Upper lobe of left lung (tissue), 6 donors: Measurements from ENCODE around the gene BFSP2. TPM values are rescaled to one million over a fixed set of nuclear protein-coding genes. Genes with fewer than 3 reads are reported as not detected.

Experiments
- ATAC-seq, 2 donors: fragments of 200-7000 bp; cut with Tn5 transposase; one replicate each; pipeline ENCODE4 v1.9.1; 2022; ENCODE audit warnings: mild to moderate bottlenecking in 2 of 2, moderate library complexity in 2 of 2; ENCODE audit not compliant: low FRiP score in 2 of 2
- DNase-seq, 2 donors: peaks; one replicate each; pipeline ENCODE4 v3.0.0-alpha.2; 2019 to 2020
- H3K27ac ChIP-seq, 4 donors: fragments of 200-600 bp; sonication (generic); one replicate each; pipeline ENCODE4 v1.5.1; 2016 to 2019
- H3K27me3 ChIP-seq, 4 donors: fragments of 200-600 bp; sonication (generic); one replicate each; pipeline ENCODE4 v1.5.1; 2017 to 2019
- H3K36me3 ChIP-seq, 4 donors: fragments of 200-600 bp; sonication (generic); one replicate each; pipeline ENCODE4 v1.5.1; 2016 to 2019
- H3K4me1 ChIP-seq, 4 donors: fragments of 200-600 bp; sonication (generic); one replicate each; pipeline ENCODE4 v1.5.1; 2018 to 2019
- H3K4me3 ChIP-seq, 4 donors: fragments of 200-600 bp; sonication (generic); one replicate each; pipeline ENCODE4 v1.5.1; 2017 to 2019; ENCODE audit warnings: mild to moderate bottlenecking in 2 of 4, moderate library complexity in 1 of 4
- H3K9me3 ChIP-seq, 4 donors: fragments of 200-600 bp; sonication (generic); one replicate each; pipeline ENCODE4 v1.5.1; 2018 to 2019
- CTCF ChIP-seq, 6 experiments: fragments of 450-650 bp in 4 of 6; fragments of 200-600 bp in 2 of 6; sonication (generic) in 2 of 6; IDR thresholded peaks; one replicate each; pipeline ENCODE4 v1.5.1; 2016 to 2019; ENCODE audit warnings: antibody characterized with exemption in 6 of 6
- EP300 ChIP-seq, 4 donors: sonication (generic); formaldehyde crosslinking; IDR thresholded peaks; one replicate each; pipeline ENCODE4 v1.5.1; 2017; ENCODE audit warnings: antibody characterized with exemption in 4 of 4, control low read depth in 2 of 4
- POLR2A ChIP-seq, 4 donors: fragments of 450-650 bp; IDR thresholded peaks; one replicate each; pipeline ENCODE4 v1.5.1; 2016 to 2017; ENCODE audit warnings: antibody characterized with exemption in 4 of 4, mild to moderate bottlenecking in 2 of 4
- POLR2AphosphoS5 ChIP-seq, 2 donors: sonication (generic); formaldehyde crosslinking; IDR thresholded peaks; one replicate each; pipeline ENCODE4 v1.5.1; 2017; ENCODE audit warnings: antibody characterized with exemption in 2 of 2
- WGBS, 2 donors: methylation state at CpG; one replicate each; pipeline ENCODE4 v1.1.5; 2017 to 2018; 5-methylcytosine and 5-hydroxymethylcytosine counted together
- total RNA-seq, 6 donors: library from RNA; depleted of rRNA in 4 of 6; stranded (reverse); fragments of >200 nt in 4 of 6; gene quantifications; one replicate each; pipeline versions ENCODE4 v1.1.0 to v1.2.1, GENCODE V29; 2016 to 2021
- donor health status: DM: no; HTN: no; CAD: no; lungs with moderate emphysema.
- donor health status: DM: no; HTN: yes; CAD: no; lungs with severe emphysema.

BFSP2 gene
- total RNA-seq, 6 donors from 2014 or later, result 0.69 TPM; not detected in 5

- Histone ChIP-seq H3K4me1 (peaks cover 0 to 6% (median 0%) of the 10 kb centered on the region in 4 donors), H3K4me3 (no peak overlapping the region), H3K9me3 (no peaks in the 10 kb centered on the region), H3K36me3 (no peaks in the 10 kb centered on the region), H3K27ac (no peak overlapping the region), H3K27me3 (no peaks in the 10 kb centered on the region)
- TF ChIP-seq CTCF (IDR thresholded peaks at IDR 0.05), result no peak
- no peak for TF ChIP-seq POLR2A (IDR thresholded peaks at IDR 0.05)
- no peak for TF ChIP-seq POLR2AphosphoS5 (IDR thresholded peaks at IDR 0.05)
- TF ChIP-seq EP300 (IDR thresholded peaks at IDR 0.05), result no peak
- DNase-seq, result no peak
- no peak for ATAC-seq
- 77 to 83% methylated on average over 5 of the region's 5 CpGs for WGBS, 2 donors
Measured at GRCh38 chr3:133452641-133453319, 52.9 kb downstream of the BFSP2 start.

- Histone ChIP-seq H3K9me3 (no peaks in the 10 kb centered on the region), H3K27ac (no peak overlapping the region), H3K36me3 (no peaks in the 10 kb centered on the region), H3K4me1 (peaks cover 0 to 1% (median 0%) of the 10 kb centered on the region in 4 donors), H3K4me3 (no peak overlapping the region), H3K27me3 (no peaks in the 10 kb centered on the region)
- TF ChIP-seq EP300 (IDR thresholded peaks at IDR 0.05) (no peak), CTCF (IDR thresholded peaks at IDR 0.05) (no peak), POLR2A (IDR thresholded peaks at IDR 0.05) (no peak), POLR2AphosphoS5 (IDR thresholded peaks at IDR 0.05) (no peak)
- DNase-seq (no peak), ATAC-seq (no peak)
- WGBS, 2 donors, result 84 to 87% methylated on average over 3 of the region's 3 CpGs
Measured at GRCh38 chr3:133453383-133453782, 53.5 kb downstream of the BFSP2 start.

GRCh38 chr3:133455281-133455680 lies 55.4 kb downstream of the BFSP2 start:
- no peak for TF ChIP-seq CTCF (IDR thresholded peaks at IDR 0.05)
- TF ChIP-seq POLR2A (IDR thresholded peaks at IDR 0.05), result no peak
- no peak for TF ChIP-seq EP300 (IDR thresholded peaks at IDR 0.05)
- TF ChIP-seq POLR2AphosphoS5 (IDR thresholded peaks at IDR 0.05), result no peak
- no peak overlapping the region for H3K27ac ChIP-seq
- 95 to 100% methylated on average over 3 of the region's 3 CpGs for WGBS, 2 donors
- H3K9me3 ChIP-seq, result no peaks in the 10 kb centered on the region
- no peak overlapping the region for H3K4me3 ChIP-seq
- H3K36me3 ChIP-seq, result no peaks in the 10 kb centered on the region
- ATAC-seq, result no peak
- H3K4me1 ChIP-seq, result peaks cover 0 to 6% (median 4%) of the 10 kb centered on the region in 4 donors
- no peaks in the 10 kb centered on the region for H3K27me3 ChIP-seq
- no peak for DNase-seq

- no peak for DNase-seq
- WGBS, 2 donors, result 80 to 92% methylated on average over 2 of the region's 2 CpGs
- no peak overlapping the region for H3K27ac ChIP-seq
- TF ChIP-seq EP300 (IDR thresholded peaks at IDR 0.05), result no peak
- TF ChIP-seq POLR2A (IDR thresholded peaks at IDR 0.05), result no peak
- TF ChIP-seq CTCF (IDR thresholded peaks at IDR 0.05), result no peak
- TF ChIP-seq POLR2AphosphoS5 (IDR thresholded peaks at IDR 0.05), result no peak
- H3K27me3 ChIP-seq, result no peaks in the 10 kb centered on the region
- H3K4me1 ChIP-seq, result peaks cover 0 to 6% (median 4%) of the 10 kb centered on the region in 4 donors
- H3K4me3 ChIP-seq, result no peak overlapping the region
- H3K36me3 ChIP-seq, result no peaks in the 10 kb centered on the region
- no peaks in the 10 kb centered on the region for H3K9me3 ChIP-seq
- ATAC-seq, result no peak
Measured at GRCh38 chr3:133455960-133456359, 56.1 kb downstream of the BFSP2 start.

GRCh38 chr3:133457025-133457424 lies 57.2 kb downstream of the BFSP2 start:
- WGBS, 2 donors, result 85 to 87% methylated on average over 3 of the region's 3 CpGs
- no peak for ATAC-seq
- Histone ChIP-seq H3K4me3 (no peak overlapping the region), H3K9me3 (no peaks in the 10 kb centered on the region), H3K27me3 (no peaks in the 10 kb centered on the region), H3K27ac (no peak overlapping the region), H3K36me3 (no peaks in the 10 kb centered on the region), H3K4me1 (peaks cover 0 to 6% (median 4%) of the 10 kb centered on the region in 4 donors)
- no peak for DNase-seq
- TF ChIP-seq POLR2A (IDR thresholded peaks at IDR 0.05), result no peak
- no peak for TF ChIP-seq EP300 (IDR thresholded peaks at IDR 0.05)
- no peak for TF ChIP-seq POLR2AphosphoS5 (IDR thresholded peaks at IDR 0.05)
- no peak for TF ChIP-seq CTCF (IDR thresholded peaks at IDR 0.05)
